Vagina (tissue), 2 donors: Measurements from ENCODE around the gene REX1BD.

Experiments
- CTCF ChIP-seq, 3 experiments: fragments of 450-650 bp in 2 of 3; fragments of 200-600 bp in 1 of 3; sonication (generic) in 1 of 3; IDR thresholded peaks; one replicate each; pipeline ENCODE4 v1.5.1; 2017 to 2019; ENCODE audit warnings: antibody characterized with exemption in 3 of 3, mild to moderate bottlenecking in 2 of 3, moderate library complexity in 2 of 3
- POLR2A ChIP-seq, 2 donors: fragments of 450-650 bp; IDR thresholded peaks; one replicate each; pipeline ENCODE4 v1.6.1; 2017; ENCODE audit warnings: antibody characterized with exemption in 2 of 2, mild to moderate bottlenecking in 2 of 2, moderate library complexity in 2 of 2
- POLR2AphosphoS5 ChIP-seq, 2 donors: sonication (generic); formaldehyde crosslinking; IDR thresholded peaks; one replicate each; pipeline ENCODE4 v1.9.0; 2017; ENCODE audit warnings: antibody characterized with exemption in 2 of 2, mild to moderate bottlenecking in 2 of 2, low read depth in 1 of 2; ENCODE audit not compliant: insufficient read depth in 1 of 2

GRCh38 chr19:18633321-18633720, 44.7 kb downstream of the REX1BD start:
- no peak for TF ChIP-seq CTCF (IDR thresholded peaks at IDR 0.05)
- no peak for TF ChIP-seq POLR2A (IDR thresholded peaks at IDR 0.05)
- no peak for TF ChIP-seq POLR2AphosphoS5 (IDR thresholded peaks at IDR 0.05; ENCODE audit: insufficient read depth in 1 of 2, low read depth in 1 of 2)
